Keratinocyte (primary cell): ENCODE data around the gene DDX6.
"Not testable (repeated sequence)": the region's sequence is repeated elsewhere in the genome, so short reads cannot be mapped to it uniquely, and the experiment has no call there.

ENCODE experiments used
- EZH2 ChIP-seq: IDR thresholded peaks from one replicate; pipeline ENCODE4 v1.6.1; 2012; ENCODE audit warnings: inconsistent platforms, mild to moderate bottlenecking, low read length, moderate library complexity
- TF ChIP-seq, protein P1 (sequence below), 3 experiments: IDR thresholded peaks in 1 of 3; conservative IDR thresholded peaks in 1 of 3; optimal IDR thresholded peaks in 1 of 3; 2 replicates in 2 of 3; 3 replicates in 1 of 3; pipeline versions ENCODE3 to v1.5.1; 2011; ENCODE audit warnings: low read length in 3 of 3, mild to moderate bottlenecking in 3 of 3, moderate library complexity in 2 of 3, control low read depth in 1 of 3, inconsistent platforms in 1 of 3; ENCODE audit not compliant: insufficient read depth in 2 of 3; ENCODE audit errors: extremely low read depth in 1 of 3

GRCh38 chr11:118727001-118727720, 63.8 kb downstream of the DDX6 start:
- TF ChIP-seq, protein P1, sequence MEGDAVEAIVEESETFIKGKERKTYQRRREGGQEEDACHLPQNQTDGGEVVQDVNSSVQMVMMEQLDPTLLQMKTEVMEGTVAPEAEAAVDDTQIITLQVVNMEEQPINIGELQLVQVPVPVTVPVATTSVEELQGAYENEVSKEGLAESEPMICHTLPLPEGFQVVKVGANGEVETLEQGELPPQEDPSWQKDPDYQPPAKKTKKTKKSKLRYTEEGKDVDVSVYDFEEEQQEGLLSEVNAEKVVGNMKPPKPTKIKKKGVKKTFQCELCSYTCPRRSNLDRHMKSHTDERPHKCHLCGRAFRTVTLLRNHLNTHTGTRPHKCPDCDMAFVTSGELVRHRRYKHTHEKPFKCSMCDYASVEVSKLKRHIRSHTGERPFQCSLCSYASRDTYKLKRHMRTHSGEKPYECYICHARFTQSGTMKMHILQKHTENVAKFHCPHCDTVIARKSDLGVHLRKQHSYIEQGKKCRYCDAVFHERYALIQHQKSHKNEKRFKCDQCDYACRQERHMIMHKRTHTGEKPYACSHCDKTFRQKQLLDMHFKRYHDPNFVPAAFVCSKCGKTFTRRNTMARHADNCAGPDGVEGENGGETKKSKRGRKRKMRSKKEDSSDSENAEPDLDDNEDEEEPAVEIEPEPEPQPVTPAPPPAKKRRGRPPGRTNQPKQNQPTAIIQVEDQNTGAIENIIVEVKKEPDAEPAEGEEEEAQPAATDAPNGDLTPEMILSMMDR (optimal IDR thresholded peaks at IDR 0.05 in 1 of 3, IDR thresholded peaks at IDR 0.05 in 1 of 3, conservative IDR thresholded peaks at IDR 0.05 in 1 of 3; ENCODE audit: extremely low read depth in 1 of 3, insufficient read depth in 2 of 3, low read length in 3 of 3), result not testable (repeated sequence)
- not testable (repeated sequence) for TF ChIP-seq EZH2
